Mesendoderm (in vitro differentiated cells): ENCODE results near the gene NHERF1.

Source experiments
- DNase-seq: peaks from one replicate; pipeline ENCODE4 v3.0.0; 2013
- H2AK5ac ChIP-seq: 2 replicates; pipeline ENCODE4 v1.6.1; 2013; ENCODE audit warnings: low read length, inconsistent platforms
- H2BK120ac ChIP-seq: 2 replicates; pipeline ENCODE4 v1.6.1; 2013; ENCODE audit warnings: low read depth, mild to moderate bottlenecking, low read length, moderate library complexity, mixed read lengths
- H2BK15ac ChIP-seq: replicated peaks from 2 replicates; pipeline ENCODE4 v1.6.1; 2013; ENCODE audit warnings: low read depth, mild to moderate bottlenecking, moderate library complexity
- H2BK5ac ChIP-seq: 2 replicates; pipeline ENCODE4 v1.6.1; 2013; ENCODE audit warnings: low read length, inconsistent platforms
- H3K18ac ChIP-seq: 2 replicates; pipeline ENCODE4 v1.6.1; 2013; ENCODE audit warnings: mild to moderate bottlenecking, low read length, mixed read lengths
- H3K23ac ChIP-seq: one replicate; pipeline ENCODE4 v1.6.1; 2013; ENCODE audit warnings: low read length
- H3K27ac ChIP-seq: 2 replicates; pipeline ENCODE4 v1.5.1; 2013; ENCODE audit warnings: low read depth, mild to moderate bottlenecking, inconsistent platforms, low read length, moderate library complexity
- H3K27me3 ChIP-seq: 2 replicates; pipeline ENCODE4 v1.6.1; 2013; ENCODE audit warnings: low read length, control low read depth, mild to moderate bottlenecking, inconsistent platforms; ENCODE audit not compliant: insufficient read depth, poor library complexity
- H3K36me3 ChIP-seq: 2 replicates; pipeline ENCODE4 v1.6.1; 2013; ENCODE audit warnings: low read length, inconsistent platforms; ENCODE audit not compliant: control insufficient read depth, insufficient read depth
- H3K4ac ChIP-seq: one replicate; pipeline ENCODE4 v1.6.1; 2013; ENCODE audit warnings: low read depth, mild to moderate bottlenecking, low read length, moderate library complexity
- H3K4me1 ChIP-seq: 2 replicates; pipeline ENCODE4 v1.6.1; 2013; ENCODE audit warnings: low read depth, low read length, inconsistent platforms; ENCODE audit not compliant: control insufficient read depth
- H3K4me2 ChIP-seq: 2 replicates; pipeline ENCODE4 v1.6.1; 2013; ENCODE audit warnings: low read length
- H3K4me3 ChIP-seq: 2 replicates; pipeline ENCODE4 v1.5.1; 2013; ENCODE audit warnings: mild to moderate bottlenecking, low read length
- H3K56ac ChIP-seq: one replicate; pipeline ENCODE4 v1.6.1; 2013; ENCODE audit warnings: low read length
- H3K79me1 ChIP-seq: 2 replicates; pipeline ENCODE4 v1.6.1; 2013; ENCODE audit warnings: low read length, inconsistent platforms
- H3K79me2 ChIP-seq: 2 replicates; pipeline ENCODE4 v1.6.1; 2013; ENCODE audit warnings: mild to moderate bottlenecking, low read length; ENCODE audit not compliant: control insufficient read depth, insufficient read depth
- H3K9ac ChIP-seq: 2 replicates; pipeline ENCODE4 v1.6.1; 2013; ENCODE audit warnings: low read length, inconsistent platforms
- H4K5ac ChIP-seq: one replicate; pipeline ENCODE4 v1.6.1; 2013; ENCODE audit warnings: low read length
- H4K8ac ChIP-seq: one replicate; pipeline ENCODE4 v1.6.1; 2013; ENCODE audit warnings: low read depth, mild to moderate bottlenecking, control low read depth, low read length, moderate library complexity
- WGBS: extraction: QIAGEN DNeasy Blood & Tissue Kit; methylation state at CpG from one replicate; pipeline ENCODE4 v1.1.7; 2013; ENCODE audit warnings: low lambda C conversion rate, missing lambda C conversion rate; ENCODE audit not compliant: insufficient coverage; ENCODE audit errors: extremely low coverage; 5-methylcytosine and 5-hydroxymethylcytosine counted together

NHERF1 gene

GRCh38 chr17:74757931-74758847 is 9.8 kb downstream of the NHERF1 start:
- Histone ChIP-seq H3K36me3 (no peaks in the 10 kb centered on the region), H3K18ac (no peak overlapping the region), H2BK5ac (no peak overlapping the region), H3K56ac (peak overlapping the region; percentile 34), H3K4me1 (peaks cover 19% of the 10 kb centered on the region), H3K27me3 (no peaks in the 10 kb centered on the region), H2AK5ac (no peak overlapping the region), H2BK120ac (no peak overlapping the region), H3K79me1 (peaks cover 51% of the 10 kb centered on the region), H3K4me2 (no peak overlapping the region), H3K27ac (no peak overlapping the region), H3K79me2 (peaks cover 61% of the 10 kb centered on the region), H4K5ac (no peak overlapping the region), H3K9ac (no peak overlapping the region), H4K8ac (no peak overlapping the region), H3K4me3 (no peak overlapping the region), H3K23ac (no peak overlapping the region), H2BK15ac (no peak overlapping the region), H3K4ac (no peak overlapping the region)
- WGBS, result no CpG with 5 or more reads among the region's 26 CpGs
- DNase-seq, result no peak

GRCh38 chr17:74758848-74759168 is 10.4 kb downstream of the NHERF1 start:
- Histone ChIP-seq H3K4me3 (no peak overlapping the region), H3K4me1 (peaks cover 19% of the 10 kb centered on the region), H3K4ac (no peak overlapping the region), H3K23ac (peak overlapping the region; percentile 24), H3K56ac (peak overlapping the region; percentile 60), H2AK5ac (no peak overlapping the region), H3K27ac (no peak overlapping the region), H3K27me3 (no peaks in the 10 kb centered on the region), H2BK15ac (no peak overlapping the region), H2BK120ac (no peak overlapping the region), H4K5ac (no peak overlapping the region), H3K9ac (no peak overlapping the region), H3K36me3 (no peaks in the 10 kb centered on the region), H3K18ac (no peak overlapping the region), H3K79me2 (peaks cover 60% of the 10 kb centered on the region), H2BK5ac (no peak overlapping the region), H4K8ac (no peak overlapping the region), H3K4me2 (no peak overlapping the region), H3K79me1 (peaks cover 52% of the 10 kb centered on the region)
- no peak for DNase-seq
- no CpG with 5 or more reads among the region's 2 CpGs for WGBS

GRCh38 chr17:74759243-74759801 is 10.9 kb downstream of the NHERF1 start:
- Histone ChIP-seq H3K4ac (no peak overlapping the region), H2BK5ac (no peak overlapping the region), H3K79me1 (peaks cover 52% of the 10 kb centered on the region), H2BK120ac (no peak overlapping the region), H3K4me3 (no peak overlapping the region), H3K4me2 (no peak overlapping the region), H3K18ac (no peak overlapping the region), H3K56ac (peak overlapping the region; percentile 60), H4K8ac (no peak overlapping the region), H2AK5ac (no peak overlapping the region), H3K79me2 (peaks cover 60% of the 10 kb centered on the region), H3K27ac (peak overlapping the region; percentile 42), H2BK15ac (no peak overlapping the region), H3K27me3 (no peaks in the 10 kb centered on the region), H3K23ac (peak overlapping the region; percentile 24), H3K9ac (peak overlapping the region; percentile 20), H3K4me1 (peaks cover 19% of the 10 kb centered on the region), H4K5ac (no peak overlapping the region), H3K36me3 (no peaks in the 10 kb centered on the region)
- DNase-seq, result no peak
- WGBS, result no CpG with 5 or more reads among the region's 9 CpGs

- peak overlapping the region; percentile 39 for H3K9ac ChIP-seq
- H3K27ac ChIP-seq, result peak overlapping the region; percentile 42
- H3K27me3 ChIP-seq, result no peaks in the 10 kb centered on the region
- H4K8ac ChIP-seq, result no peak overlapping the region
- no peak overlapping the region for H2BK120ac ChIP-seq
- H3K79me2 ChIP-seq, result peaks cover 57% of the 10 kb centered on the region
- H3K4me1 ChIP-seq, result peaks cover 19% of the 10 kb centered on the region
- H2AK5ac ChIP-seq, result no peak overlapping the region
- no CpG with 5 or more reads among the region's 10 CpGs for WGBS
- H3K4me3 ChIP-seq, result no peak overlapping the region
- DNase-seq, result peak; percentile 69
- H3K56ac ChIP-seq, result peak overlapping the region; percentile 67
- H3K36me3 ChIP-seq, result no peaks in the 10 kb centered on the region
- H3K18ac ChIP-seq, result no peak overlapping the region
- H3K79me1 ChIP-seq, result peaks cover 52% of the 10 kb centered on the region
- no peak overlapping the region for H3K23ac ChIP-seq
- no peak overlapping the region for H2BK15ac ChIP-seq
- H2BK5ac ChIP-seq, result no peak overlapping the region
- H3K4ac ChIP-seq, result no peak overlapping the region
- H4K5ac ChIP-seq, result no peak overlapping the region
- H3K4me2 ChIP-seq, result no peak overlapping the region
Measured at GRCh38 chr17:74759941-74760340, 11.5 kb downstream of the NHERF1 start.

- no CpG with 5 or more reads among the region's 7 CpGs for WGBS
- H4K5ac ChIP-seq, result no peak overlapping the region
- no peak for DNase-seq
- no peak overlapping the region for H3K4ac ChIP-seq
- H3K79me1 ChIP-seq, result peaks cover 46% of the 10 kb centered on the region
- no peaks in the 10 kb centered on the region for H3K27me3 ChIP-seq
- no peak overlapping the region for H3K4me3 ChIP-seq
- H2BK15ac ChIP-seq, result no peak overlapping the region
- no peak overlapping the region for H3K4me2 ChIP-seq
- H2AK5ac ChIP-seq, result no peak overlapping the region
- no peak overlapping the region for H4K8ac ChIP-seq
- peak overlapping the region; percentile 8 for H3K18ac ChIP-seq
- peak overlapping the region; percentile 67 for H3K56ac ChIP-seq
- H3K27ac ChIP-seq, result peak overlapping the region; percentile 42
- H3K79me2 ChIP-seq, result peaks cover 51% of the 10 kb centered on the region
- peaks cover 19% of the 10 kb centered on the region for H3K4me1 ChIP-seq
- no peak overlapping the region for H2BK120ac ChIP-seq
- H3K36me3 ChIP-seq, result no peaks in the 10 kb centered on the region
- H3K23ac ChIP-seq, result no peak overlapping the region
- no peak overlapping the region for H2BK5ac ChIP-seq
- peak overlapping the region; percentile 39 for H3K9ac ChIP-seq
Measured at GRCh38 chr17:74760404-74761105, 12.1 kb downstream of the NHERF1 start.
